Measurements from ENCODE around the gene ITPRID2. TPM values are rescaled to one million over a fixed set of nuclear protein-coding genes. Genes with fewer than 3 reads are reported as not detected.

The ITPRID2 gene
- total RNA-seq, 4 donors from 2014 or later: 38.7 to 91.9 (median 42.5) TPM

- no peak overlapping the region for H3K4me3 ChIP-seq
- in situ Hi-C loops (cut with MboI; ENCODE audit: low sequenced_read_pairs in 4 of 4): no loop called here
- DNase-seq (no peak), ATAC-seq (no peak)
- no peak for TF ChIP-seq CTCF (IDR thresholded peaks at IDR 0.05 in 4 of 5, conservative IDR thresholded peaks at IDR 0.05 in 1 of 5)
- no peak for TF ChIP-seq POLR2A (IDR thresholded peaks at IDR 0.05)
- intact Hi-C loops (cut with DNase I; ENCODE audit: low total_unique reads): no loop called here
- H3K36me3 ChIP-seq: no peaks in the 10 kb centered on the region
- H3K27me3 ChIP-seq: no peaks in the 10 kb centered on the region
- H3K9me3 ChIP-seq: no peaks in the 10 kb centered on the region
- no peak overlapping the region for H3K27ac ChIP-seq
- no peaks in the 10 kb centered on the region for H3K4me1 ChIP-seq
These were observed 14.3 kb upstream of the ITPRID2 start for GRCh38 chr2:181877181-181877664.

- in situ Hi-C loops (cut with MboI; ENCODE audit: low sequenced_read_pairs in 4 of 4) (no loop called here), intact Hi-C loops (cut with DNase I; ENCODE audit: low total_unique reads) (no loop called here)
- H3K27me3 ChIP-seq: no peaks in the 10 kb centered on the region
- H3K4me3 ChIP-seq: no peak overlapping the region
- TF ChIP-seq POLR2A (IDR thresholded peaks at IDR 0.05): no peak
- no peak for TF ChIP-seq CTCF (IDR thresholded peaks at IDR 0.05 in 4 of 5, conservative IDR thresholded peaks at IDR 0.05 in 1 of 5)
- H3K9me3 ChIP-seq: no peaks in the 10 kb centered on the region
- no peak overlapping the region for H3K27ac ChIP-seq
- DNase-seq (no peak), ATAC-seq (no peak)
- no peaks in the 10 kb centered on the region for H3K4me1 ChIP-seq
- no peaks in the 10 kb centered on the region for H3K36me3 ChIP-seq
These were observed 13.1 kb upstream of the ITPRID2 start for GRCh38 chr2:181878448-181878847.

- no peaks in the 10 kb centered on the region for H3K36me3 ChIP-seq
- H3K9me3 ChIP-seq: no peaks in the 10 kb centered on the region
- no peaks in the 10 kb centered on the region for H3K4me1 ChIP-seq
- TF ChIP-seq CTCF (IDR thresholded peaks at IDR 0.05 in 4 of 5, conservative IDR thresholded peaks at IDR 0.05 in 1 of 5) (no peak), POLR2A (IDR thresholded peaks at IDR 0.05) (no peak)
- no peaks in the 10 kb centered on the region for H3K27me3 ChIP-seq
- intact Hi-C loops (cut with DNase I; ENCODE audit: low total_unique reads) (no loop called here), in situ Hi-C loops (cut with MboI; ENCODE audit: low sequenced_read_pairs in 4 of 4) (no loop called here)
- no peak overlapping the region for H3K4me3 ChIP-seq
- ATAC-seq (no peak), DNase-seq (no peak)
- H3K27ac ChIP-seq: no peak overlapping the region
These were observed 12.2 kb upstream of the ITPRID2 start for GRCh38 chr2:181879295-181879694.

- Histone ChIP-seq H3K36me3 (no peaks in the 10 kb centered on the region), H3K27me3 (no peaks in the 10 kb centered on the region), H3K27ac (no peak overlapping the region), H3K9me3 (no peaks in the 10 kb centered on the region), H3K4me1 (peaks cover 0 to 4% of the 10 kb centered on the region in 2 donors), H3K4me3 (no peak overlapping the region)
- intact Hi-C loops (cut with DNase I; ENCODE audit: low total_unique reads) (no loop called here), in situ Hi-C loops (cut with MboI; ENCODE audit: low sequenced_read_pairs in 4 of 4) (no loop called here)
- no peak for ATAC-seq
- DNase-seq: no peak
- TF ChIP-seq CTCF (IDR thresholded peaks at IDR 0.05 in 4 of 5, conservative IDR thresholded peaks at IDR 0.05 in 1 of 5) (no peak), POLR2A (IDR thresholded peaks at IDR 0.05) (no peak)
These were observed 9.1 kb upstream of the ITPRID2 start for GRCh38 chr2:181882246-181883020.
